Measurements from ENCODE around the gene NME2.

The NME2 gene

DNA sequence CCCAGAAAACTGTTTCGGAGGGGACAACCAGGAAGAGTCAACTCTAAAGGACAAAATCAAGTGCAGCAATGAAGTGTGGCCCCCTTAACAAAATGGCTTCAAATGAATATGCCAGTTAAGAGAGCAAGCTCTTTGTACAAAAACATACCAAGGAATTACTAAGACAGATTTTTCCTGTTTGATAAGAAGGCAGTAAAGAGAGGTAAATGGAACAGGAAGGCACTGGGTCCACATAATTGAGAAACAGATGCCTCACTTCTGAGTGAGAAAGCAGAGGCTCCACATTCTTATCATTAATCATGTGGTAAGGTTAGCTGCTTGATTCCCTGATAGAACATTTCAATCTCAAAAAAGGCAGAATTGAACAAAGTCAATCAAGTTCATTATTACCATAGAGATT, 48.7 kb downstream of the NME2 start:
- no peak for DNase-seq

DNA sequence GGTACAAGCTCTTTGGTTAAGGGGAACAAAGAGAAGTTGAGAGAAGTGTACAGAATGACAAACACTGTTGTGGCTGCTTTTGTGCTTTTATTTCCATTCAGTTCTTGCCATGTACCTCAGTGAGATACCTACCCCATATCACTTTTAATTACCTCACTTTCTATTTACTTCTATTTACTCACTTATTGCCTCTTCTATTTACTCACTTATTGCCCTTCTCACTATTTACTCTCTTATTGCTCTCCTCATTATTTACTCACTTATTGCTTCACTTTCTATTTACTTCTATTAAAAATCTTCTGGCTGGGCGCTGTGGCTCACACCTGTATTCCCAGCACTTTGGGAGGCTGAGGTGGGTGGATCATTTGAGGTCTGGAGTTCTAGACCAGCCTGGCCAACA, 51.7 kb downstream of the NME2 start:
- no peak for DNase-seq

DNA sequence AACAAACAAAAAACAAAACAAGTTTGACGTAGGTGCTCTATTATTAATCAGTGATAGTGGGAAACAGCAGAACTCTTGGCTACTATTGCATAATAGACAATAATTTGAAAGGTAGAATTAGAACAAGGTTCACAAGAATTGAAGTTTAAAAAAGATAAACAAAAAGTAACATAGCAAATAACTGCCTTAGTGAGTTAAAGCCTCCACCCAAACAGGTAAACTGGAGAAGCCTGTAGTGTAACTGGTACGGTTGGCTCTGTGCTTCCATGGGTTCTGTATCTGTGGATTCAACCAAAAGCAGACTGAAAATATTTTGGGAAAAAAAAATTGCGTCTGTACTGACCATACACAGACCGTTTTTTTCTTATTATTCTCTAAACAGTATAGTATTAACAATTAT, 55.1 kb downstream of the NME2 start:
- no peak for DNase-seq

All from fibroblast of skin of abdomen (primary cell).